Lower leg skin (tissue), 4 donors: Measurements from ENCODE around the gene SUMO2. TPM values are rescaled to one million over a fixed set of nuclear protein-coding genes. Genes with fewer than 3 reads are reported as not detected.
"Not testable (repeated sequence)": the region's sequence is repeated elsewhere in the genome, so short reads cannot be mapped to it uniquely, and the experiment has no call there.

ENCODE experiments used
- DNase-seq, 2 donors: peaks; one replicate each; pipeline ENCODE4 v3.0.0-alpha.2; 2019; ENCODE audit warnings: low spot score in 2 of 2
- H3K4me3 ChIP-seq: fragments of 200-600 bp; sonication (generic); 2 replicates; pipeline ENCODE4 v1.5.1; 2017; ENCODE audit warnings: mild to moderate bottlenecking, low read depth; ENCODE audit not compliant: poor library complexity, severe bottlenecking
- CTCF ChIP-seq, 3 donors: fragments of 450-650 bp; IDR thresholded peaks; one replicate each; pipeline ENCODE4 v1.5.1; 2016; ENCODE audit warnings: antibody characterized with exemption in 3 of 3, mild to moderate bottlenecking in 3 of 3, moderate library complexity in 2 of 3
- POLR2A ChIP-seq, 2 donors: fragments of 450-650 bp; IDR thresholded peaks; one replicate each; pipeline ENCODE4 v1.6.1; 2016 to 2017; ENCODE audit warnings: antibody characterized with exemption in 2 of 2, mild to moderate bottlenecking in 1 of 2, moderate library complexity in 1 of 2
- WGBS, 2 donors: methylation state at CpG; one replicate each; pipeline ENCODE4 v1.1.5; 2018; 5-methylcytosine and 5-hydroxymethylcytosine counted together
- intact Hi-C: fragments of 100-400 bp; cut with DNase I; formaldehyde crosslinking; loops from one replicate; pipeline ENCODE4 v1.15.0; 2023; ENCODE audit warnings: low total_unique reads
- total RNA-seq, 4 donors: library from RNA; depleted of rRNA; stranded (reverse); fragments of >200 nt; gene quantifications; one replicate each; pipeline ENCODE4 v1.1.0, GENCODE V29; 2016

Gene SUMO2
- total RNA-seq, 4 donors from 2014 or later, result 59.8 to 75.6 (median 68.2) TPM

DNA sequence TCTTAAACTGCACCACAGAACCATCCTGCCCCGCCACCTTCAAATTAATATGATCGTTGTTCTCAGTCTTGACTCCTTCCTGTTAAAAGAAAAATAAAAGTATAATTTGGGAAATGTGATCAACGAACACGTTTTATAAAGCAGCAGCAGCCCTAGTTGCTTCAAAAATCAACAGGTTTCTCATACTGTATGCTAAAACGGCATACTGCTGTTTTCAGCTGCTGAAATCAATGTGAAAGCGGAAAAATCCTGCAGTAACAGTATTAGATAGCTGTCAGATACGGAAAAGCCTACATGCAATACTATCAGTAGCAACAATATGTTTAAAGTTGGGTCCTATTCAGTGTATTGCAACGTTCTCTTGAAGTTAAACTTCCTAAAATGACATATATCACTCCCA is 1.6 kb downstream of the SUMO2 start:
- no peak overlapping the region for H3K4me3 ChIP-seq
- WGBS, 2 donors, result 5 to 8% methylated on average over 8 of the region's 8 CpGs
- intact Hi-C loops, result no loop called here
- DNase-seq, result no peak
- TF ChIP-seq POLR2A (IDR thresholded peaks at IDR 0.05) (no peak), CTCF (IDR thresholded peaks at IDR 0.05) (no peak)

DNA sequence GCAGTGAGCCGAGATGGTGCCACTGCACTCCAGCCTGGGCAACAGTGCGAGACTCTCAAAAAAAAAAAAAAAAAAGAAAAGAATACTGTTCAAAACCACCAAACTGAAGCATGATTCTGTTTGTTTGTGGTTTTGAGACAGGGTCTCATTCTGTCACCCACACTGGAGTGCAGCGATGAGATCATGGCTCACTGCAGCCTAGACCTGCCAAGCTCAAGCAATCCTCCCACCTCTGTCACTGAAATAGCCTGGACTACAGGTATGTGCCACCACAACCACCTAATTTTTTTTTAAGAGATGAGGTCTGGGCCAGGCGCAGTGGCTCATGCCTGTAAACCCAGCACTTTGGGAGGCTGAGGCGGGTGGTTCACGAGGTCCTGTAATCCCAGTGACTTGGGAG is 4.3 kb downstream of the SUMO2 start:
- TF ChIP-seq CTCF (IDR thresholded peaks at IDR 0.05), result no peak
- intact Hi-C loops, result loop anchor here (10.0 kb wide), 1 partner anchor 114 kb away; no protein-coding TSS in a partner anchor
- no peak overlapping the region for H3K4me3 ChIP-seq
- no peak for DNase-seq
- 81 to 98% methylated on average over 6 of the region's 6 CpGs for WGBS, 2 donors

DNA sequence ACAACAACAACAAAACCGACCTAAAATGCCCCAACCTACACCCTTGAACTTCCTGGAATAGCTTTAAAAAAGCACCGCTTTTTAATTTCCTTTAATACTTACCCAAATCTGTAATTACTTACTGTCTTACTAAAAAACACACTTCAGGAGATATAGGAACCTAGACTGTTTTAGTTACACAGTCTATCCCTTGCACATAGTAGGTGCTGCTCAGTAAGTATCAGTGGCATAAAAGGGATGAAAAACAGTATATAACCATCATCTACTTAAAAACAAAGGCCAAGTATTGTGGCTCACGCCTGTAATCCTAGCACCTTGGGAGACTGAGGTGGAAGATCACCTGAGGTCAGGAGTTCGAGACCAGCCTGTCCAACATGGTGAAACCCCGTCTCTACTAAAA is 6.1 kb downstream of the SUMO2 start:
- intact Hi-C loops, result loop anchor here (10.0 kb wide), 1 partner anchor 112 kb away; no protein-coding TSS in a partner anchor
- H3K4me3 ChIP-seq, result no peak overlapping the region
- no peak for TF ChIP-seq POLR2A (IDR thresholded peaks at IDR 0.05)
- TF ChIP-seq CTCF (IDR thresholded peaks at IDR 0.05), result no peak
- WGBS, 2 donors, result 85 to 86% methylated on average over 5 of the region's 5 CpGs
- DNase-seq, result no peak

DNA sequence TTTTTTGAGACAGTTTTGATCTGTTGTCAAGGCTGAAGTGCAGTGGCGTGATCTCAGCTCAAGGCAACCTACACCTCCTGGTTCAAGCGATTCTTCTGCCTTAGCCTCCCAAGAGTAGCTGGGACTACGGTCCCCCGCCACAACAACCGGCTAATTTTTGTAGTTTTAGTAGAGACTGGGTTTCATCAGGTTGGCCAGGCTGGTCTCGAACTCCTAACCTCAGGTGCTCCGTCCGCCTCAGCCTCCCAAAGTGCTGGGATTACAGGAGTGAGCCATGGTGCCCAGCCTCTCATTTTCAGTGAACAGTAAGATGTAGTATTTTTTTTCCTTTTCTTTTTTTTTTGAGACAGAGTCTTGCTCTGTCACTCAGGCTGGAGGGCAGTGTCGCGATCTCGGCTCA is 7.8 kb downstream of the SUMO2 start:
- DNase-seq, result no peak
- TF ChIP-seq CTCF (IDR thresholded peaks at IDR 0.05) (no peak), POLR2A (IDR thresholded peaks at IDR 0.05) (no peak)
- WGBS, 2 donors, result 93 to 94% methylated on average over 11 of the region's 11 CpGs
- no peak overlapping the region for H3K4me3 ChIP-seq
- intact Hi-C loops, result loop anchor here (5.0 to 10.0 kb wide), 2 partner anchors 63 to 110 kb away; no protein-coding TSS in a partner anchor

DNA sequence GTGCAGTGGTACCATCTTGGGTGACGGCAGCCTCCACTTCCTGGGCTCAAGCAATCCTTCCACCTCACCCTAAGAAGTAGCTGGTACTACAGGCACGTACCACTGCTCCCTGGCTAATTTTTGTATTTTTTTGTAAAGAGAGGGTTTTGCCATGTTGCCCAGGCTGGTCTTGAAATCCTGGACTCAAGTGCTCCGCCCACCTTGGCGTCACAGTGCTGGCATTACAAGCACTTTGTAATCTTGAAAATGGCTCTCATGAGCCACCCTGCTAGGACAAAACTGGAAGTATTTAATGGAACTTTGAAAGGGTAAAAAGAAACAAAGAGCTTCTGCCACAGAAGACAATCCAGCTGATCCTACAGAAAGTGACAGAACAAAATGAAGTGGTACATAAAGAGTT is 9.2 kb downstream of the SUMO2 start:
- TF ChIP-seq CTCF (IDR thresholded peaks at IDR 0.05) (no peak), POLR2A (IDR thresholded peaks at IDR 0.05) (no peak)
- H3K4me3 ChIP-seq, result no peak overlapping the region
- intact Hi-C loops, result loop anchor here (5.0 to 10.0 kb wide), 2 partner anchors 61 to 109 kb away; no protein-coding TSS in a partner anchor
- 80 to 81% methylated on average over 4 of the region's 4 CpGs for WGBS, 2 donors
- DNase-seq, result no peak

DNA sequence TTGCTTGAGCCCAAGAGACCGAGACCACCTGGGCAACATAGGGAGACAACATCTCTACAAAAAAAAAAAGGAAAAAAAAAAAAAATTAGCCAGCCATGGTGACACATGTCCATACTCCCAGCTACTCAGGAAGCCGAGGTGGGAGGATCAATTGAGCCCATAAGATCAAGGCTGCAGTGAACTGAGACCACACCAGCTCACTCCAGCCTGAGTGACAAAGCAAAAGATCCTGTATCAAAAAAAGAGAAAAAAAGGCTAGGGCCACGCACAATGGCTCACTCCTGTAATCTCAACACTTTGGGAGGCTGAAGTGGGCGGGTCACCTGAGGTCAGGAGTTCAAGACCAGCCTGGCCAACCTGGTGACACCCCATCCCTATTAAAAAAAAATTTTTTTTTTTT is 13.8 kb downstream of the SUMO2 start:
- 85 to 87% methylated on average over 4 of the region's 4 CpGs for WGBS, 2 donors
- intact Hi-C loops, result no loop called here

DNA sequence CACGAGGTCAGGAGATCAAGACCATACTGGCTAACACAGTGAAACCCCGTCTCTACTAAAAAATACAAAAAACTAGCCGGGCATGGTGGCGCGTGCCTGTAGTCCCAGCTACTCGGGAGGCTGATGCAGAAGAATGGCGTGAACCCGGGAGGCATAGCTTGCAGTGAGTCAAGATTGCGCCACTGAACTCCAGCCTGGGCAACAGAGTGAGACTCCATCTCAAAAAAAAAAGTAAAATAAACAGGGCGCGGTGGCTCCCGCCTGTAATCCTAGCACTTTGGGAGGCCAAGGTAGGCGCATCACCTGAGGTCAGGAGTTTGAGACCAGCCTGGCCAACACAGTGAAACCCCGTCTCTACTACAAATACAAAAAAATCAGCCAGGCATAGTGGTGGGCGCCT is 18.2 kb downstream of the SUMO2 start:
- 97 to 99% methylated on average over 15 of the region's 15 CpGs for WGBS, 2 donors
- H3K4me3 ChIP-seq, DNase-seq, intact Hi-C loops: not testable (repeated sequence)

More for the DNA sequence above, 13.8 kb downstream of the SUMO2 start:
- no peak for DNase-seq
- TF ChIP-seq CTCF (IDR thresholded peaks at IDR 0.05), result no peak
- no peak for TF ChIP-seq POLR2A (IDR thresholded peaks at IDR 0.05)
- no peak overlapping the region for H3K4me3 ChIP-seq
